Esophagus muscularis mucosa (tissue), 4 donors: ENCODE results near the gene RIN3.

Source experiments
- CTCF ChIP-seq, 3 experiments: fragments of 200-600 bp in 2 of 3; fragments of 450-650 bp in 1 of 3; sonication (generic) in 2 of 3; IDR thresholded peaks; one replicate each; pipeline ENCODE4 v1.5.1; 2017 to 2019; ENCODE audit warnings: antibody characterized with exemption in 3 of 3, mild to moderate bottlenecking in 2 of 3, moderate library complexity in 1 of 3
- EP300 ChIP-seq: sonication (generic); formaldehyde crosslinking; IDR thresholded peaks from one replicate; pipeline ENCODE4 v1.6.1; 2017; ENCODE audit warnings: antibody characterized with exemption
- POLR2A ChIP-seq: fragments of 450-650 bp; IDR thresholded peaks from one replicate; pipeline ENCODE4 v1.6.1; 2017; ENCODE audit warnings: antibody characterized with exemption, moderate library complexity, mild to moderate bottlenecking, low read depth
- POLR2AphosphoS5 ChIP-seq, 2 donors: sonication (generic); formaldehyde crosslinking; IDR thresholded peaks; one replicate each; pipeline ENCODE4 v1.6.1; 2017; ENCODE audit warnings: antibody characterized with exemption in 2 of 2

GRCh38 chr14:92546347-92547053 is 32.9 kb downstream of the RIN3 start:
- no peak for TF ChIP-seq CTCF (IDR thresholded peaks at IDR 0.05)
- TF ChIP-seq POLR2A, result no peak
- TF ChIP-seq EP300, result no peak
- TF ChIP-seq POLR2AphosphoS5 (IDR thresholded peaks at IDR 0.05), result no peak
